ENCODE measurements around the gene TACC2. TPM values are rescaled to one million over a fixed set of nuclear protein-coding genes. Genes with fewer than 3 reads are reported as not detected.
A peak's percentile ranks its signal among the peaks of the same experiment; 100 is the strongest.

Gene TACC2
- polyA plus RNA-seq, 1 donor from 2014 or later: not detected

- H3K27me3 Mint-ChIP-seq: peaks cover 8% of the 10 kb centered on the region
- no peak overlapping the region for H3K4me3 Mint-ChIP-seq
- H3K9me3 Mint-ChIP-seq: no peaks in the 10 kb centered on the region
- H3K4me1 Mint-ChIP-seq: no peaks in the 10 kb centered on the region
- no peaks in the 10 kb centered on the region for H3K36me3 Mint-ChIP-seq
- H3K27ac Mint-ChIP-seq: peak overlapping the region in 1 of 3 donors; percentile 57
Observed at GRCh38 chr10:122277526-122278136, 288.7 kb downstream of the TACC2 start.

- H3K36me3 Mint-ChIP-seq: no peaks in the 10 kb centered on the region
- H3K4me3 Mint-ChIP-seq: no peak overlapping the region
- no peaks in the 10 kb centered on the region for H3K4me1 Mint-ChIP-seq
- no peaks in the 10 kb centered on the region for H3K9me3 Mint-ChIP-seq
- H3K27me3 Mint-ChIP-seq: peaks cover 8% of the 10 kb centered on the region
- H3K27ac Mint-ChIP-seq: no peak overlapping the region
Observed at GRCh38 chr10:122279725-122280141, 290.8 kb downstream of the TACC2 start.

- no peak overlapping the region for H3K27ac Mint-ChIP-seq
- H3K4me3 Mint-ChIP-seq: no peak overlapping the region
- H3K36me3 Mint-ChIP-seq: no peaks in the 10 kb centered on the region
- H3K4me1 Mint-ChIP-seq: no peaks in the 10 kb centered on the region
- H3K9me3 Mint-ChIP-seq: no peaks in the 10 kb centered on the region
- peaks cover 8% of the 10 kb centered on the region for H3K27me3 Mint-ChIP-seq
Observed at GRCh38 chr10:122280156-122280555, 291.2 kb downstream of the TACC2 start.

- Mint-ChIP-seq H3K27me3 (peaks cover 11% of the 10 kb centered on the region), H3K27ac (no peak overlapping the region), H3K36me3 (no peaks in the 10 kb centered on the region), H3K9me3 (no peaks in the 10 kb centered on the region), H3K4me1 (no peaks in the 10 kb centered on the region), H3K4me3 (no peak overlapping the region)
Observed at GRCh38 chr10:122281018-122281626, 292.2 kb downstream of the TACC2 start.

GRCh38 chr10:122281751-122282150 is 292.8 kb downstream of the TACC2 start:
- Mint-ChIP-seq H3K27me3 (peaks cover 14% of the 10 kb centered on the region), H3K36me3 (no peaks in the 10 kb centered on the region), H3K27ac (no peak overlapping the region), H3K4me1 (no peaks in the 10 kb centered on the region), H3K4me3 (no peak overlapping the region), H3K9me3 (no peaks in the 10 kb centered on the region)

- Mint-ChIP-seq H3K27me3 (peaks cover 18% of the 10 kb centered on the region), H3K4me3 (no peak overlapping the region), H3K4me1 (no peaks in the 10 kb centered on the region), H3K9me3 (no peaks in the 10 kb centered on the region), H3K27ac (no peak overlapping the region), H3K36me3 (no peaks in the 10 kb centered on the region)
Observed at GRCh38 chr10:122282253-122282671, 293.3 kb downstream of the TACC2 start.

GRCh38 chr10:122282909-122283308 is 293.9 kb downstream of the TACC2 start:
- no peaks in the 10 kb centered on the region for H3K4me1 Mint-ChIP-seq
- H3K27me3 Mint-ChIP-seq: peaks cover 18% of the 10 kb centered on the region
- no peak overlapping the region for H3K4me3 Mint-ChIP-seq
- no peak overlapping the region for H3K27ac Mint-ChIP-seq
- no peaks in the 10 kb centered on the region for H3K36me3 Mint-ChIP-seq
- H3K9me3 Mint-ChIP-seq: no peaks in the 10 kb centered on the region

GRCh38 chr10:122285506-122286444 is 296.8 kb downstream of the TACC2 start:
- H3K4me3 Mint-ChIP-seq: no peak overlapping the region
- no peaks in the 10 kb centered on the region for H3K9me3 Mint-ChIP-seq
- no peak overlapping the region for H3K27ac Mint-ChIP-seq
- H3K36me3 Mint-ChIP-seq: no peaks in the 10 kb centered on the region
- H3K27me3 Mint-ChIP-seq: peaks cover 23% of the 10 kb centered on the region
- H3K4me1 Mint-ChIP-seq: no peaks in the 10 kb centered on the region

GRCh38 chr10:122286867-122287266 is 297.9 kb downstream of the TACC2 start:
- H3K27ac Mint-ChIP-seq: no peak overlapping the region
- peaks cover 20% of the 10 kb centered on the region for H3K27me3 Mint-ChIP-seq
- no peaks in the 10 kb centered on the region for H3K36me3 Mint-ChIP-seq
- no peaks in the 10 kb centered on the region for H3K9me3 Mint-ChIP-seq
- H3K4me3 Mint-ChIP-seq: no peak overlapping the region
- no peaks in the 10 kb centered on the region for H3K4me1 Mint-ChIP-seq

- Mint-ChIP-seq H3K27ac (no peak overlapping the region), H3K9me3 (no peaks in the 10 kb centered on the region), H3K36me3 (no peaks in the 10 kb centered on the region), H3K27me3 (peaks cover 16% of the 10 kb centered on the region), H3K4me1 (no peaks in the 10 kb centered on the region), H3K4me3 (no peak overlapping the region)
Observed at GRCh38 chr10:122287570-122287969, 298.6 kb downstream of the TACC2 start.

GRCh38 chr10:122288262-122288661 is 299.3 kb downstream of the TACC2 start:
- Mint-ChIP-seq H3K4me1 (no peaks in the 10 kb centered on the region), H3K4me3 (no peak overlapping the region), H3K9me3 (no peaks in the 10 kb centered on the region), H3K36me3 (no peaks in the 10 kb centered on the region), H3K27me3 (peaks cover 16% of the 10 kb centered on the region), H3K27ac (no peak overlapping the region)

GRCh38 chr10:122288917-122289316 is 300.0 kb downstream of the TACC2 start:
- no peaks in the 10 kb centered on the region for H3K36me3 Mint-ChIP-seq
- H3K4me3 Mint-ChIP-seq: no peak overlapping the region
- no peaks in the 10 kb centered on the region for H3K4me1 Mint-ChIP-seq
- no peak overlapping the region for H3K27ac Mint-ChIP-seq
- peaks cover 16% of the 10 kb centered on the region for H3K27me3 Mint-ChIP-seq
- no peaks in the 10 kb centered on the region for H3K9me3 Mint-ChIP-seq

- peaks cover 20% of the 10 kb centered on the region for H3K27me3 Mint-ChIP-seq
- no peaks in the 10 kb centered on the region for H3K9me3 Mint-ChIP-seq
- no peaks in the 10 kb centered on the region for H3K36me3 Mint-ChIP-seq
- no peaks in the 10 kb centered on the region for H3K4me1 Mint-ChIP-seq
- H3K27ac Mint-ChIP-seq: no peak overlapping the region
- no peak overlapping the region for H3K4me3 Mint-ChIP-seq
Observed at GRCh38 chr10:122290334-122290733, 301.4 kb downstream of the TACC2 start.

GRCh38 chr10:122290833-122291532 is 302.0 kb downstream of the TACC2 start:
- no peaks in the 10 kb centered on the region for H3K36me3 Mint-ChIP-seq
- no peak overlapping the region for H3K27ac Mint-ChIP-seq
- peaks cover 19% of the 10 kb centered on the region for H3K27me3 Mint-ChIP-seq
- H3K9me3 Mint-ChIP-seq: no peaks in the 10 kb centered on the region
- H3K4me3 Mint-ChIP-seq: no peak overlapping the region
- H3K4me1 Mint-ChIP-seq: no peaks in the 10 kb centered on the region

- Mint-ChIP-seq H3K27me3 (peaks cover 19% of the 10 kb centered on the region), H3K9me3 (no peaks in the 10 kb centered on the region), H3K27ac (no peak overlapping the region), H3K4me3 (no peak overlapping the region), H3K36me3 (no peaks in the 10 kb centered on the region), H3K4me1 (no peaks in the 10 kb centered on the region)
Observed at GRCh38 chr10:122291739-122292138, 302.8 kb downstream of the TACC2 start.

All from IgD-negative memory B cell (primary cell).